Stimulated activated naive CD8-positive, alpha-beta T cell treated with anti-CD3 and anti-CD28 coated beads, Interleukin-15, Interleukin-2, amounts not matched to agents 100 U/mL and 50 U/mL, for 24 hours (primary cell): ENCODE measurements around the gene TBC1D5.
A peak's percentile ranks its signal among the peaks of the same experiment; 100 is the strongest.

Source experiments
- ATAC-seq: fragments of 150-1000 bp; cut with Tn5 transposase; one replicate; pipeline ENCODE4 v1.10.0; 2021
- DNase-seq: peaks from one replicate; pipeline ENCODE4 v3.0.0; 2021

Gene TBC1D5

GRCh38 chr3:17479681-17480405 lies 262.6 kb downstream of the TBC1D5 start:
- ATAC-seq, result no peak
- no peak for DNase-seq

- no peak for DNase-seq
- no peak for ATAC-seq
Observed at GRCh38 chr3:17478673-17479072, 263.8 kb downstream of the TBC1D5 start.

- no peak for DNase-seq
- no peak for ATAC-seq
Observed at GRCh38 chr3:17473761-17474160, 268.7 kb downstream of the TBC1D5 start.

DNA sequence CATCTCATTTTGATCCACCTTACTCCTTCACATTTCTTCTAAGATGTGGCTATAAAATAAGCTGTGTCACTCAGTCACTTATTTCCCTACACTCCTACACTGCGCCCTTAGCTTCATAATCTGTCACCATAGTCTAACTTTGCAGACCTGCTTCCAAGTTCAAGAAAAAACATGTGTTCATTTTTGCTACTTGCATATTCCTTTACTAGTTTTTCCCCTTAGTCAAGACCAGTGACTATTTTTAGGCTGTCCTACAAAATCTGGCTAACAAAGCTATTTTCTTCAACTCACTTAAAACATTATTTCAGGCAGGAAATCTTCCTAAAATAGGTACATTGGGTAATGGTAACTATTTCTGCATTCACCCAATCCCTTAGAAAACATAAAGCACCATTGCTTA lies 272.5 kb downstream of the TBC1D5 start:
- DNase-seq, result no peak
- no peak for ATAC-seq

DNA sequence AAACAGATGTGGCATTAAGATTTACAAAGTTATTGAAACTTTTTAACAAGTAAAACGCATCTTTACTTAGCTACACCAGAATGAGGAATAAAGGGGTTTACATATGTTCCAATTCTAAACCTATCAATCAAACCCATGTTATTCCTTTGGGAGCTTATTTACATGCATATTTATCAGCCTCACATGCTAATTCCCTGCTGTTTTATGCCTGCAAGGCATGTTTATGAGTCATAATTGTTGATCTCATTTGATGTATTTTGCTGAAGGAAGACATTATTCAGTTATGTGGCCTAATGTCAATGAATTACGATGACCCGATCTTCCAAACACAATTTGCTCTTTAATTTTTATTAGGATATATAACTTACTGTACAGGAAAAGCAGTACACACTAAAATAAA lies 272.9 kb downstream of the TBC1D5 start:
- DNase-seq (no peak), ATAC-seq (no peak)

DNA sequence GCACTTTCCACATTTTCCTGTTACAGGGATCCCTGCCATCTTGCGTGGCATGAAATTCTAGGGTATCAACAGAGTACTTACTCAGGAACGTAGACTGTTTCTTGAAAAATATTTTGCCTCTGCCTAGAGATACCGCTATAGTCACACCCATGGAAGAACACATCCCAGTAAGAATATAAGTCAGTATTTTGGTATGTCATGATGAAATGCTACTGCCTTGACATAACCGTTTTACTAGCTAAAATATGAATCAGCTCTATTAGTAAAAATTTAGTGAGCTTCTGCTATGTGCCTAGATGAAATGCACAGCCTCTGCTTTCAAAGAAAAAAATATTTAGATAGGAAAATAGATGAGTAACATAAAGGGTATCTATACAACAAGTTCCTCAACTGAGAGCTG lies 276.4 kb downstream of the TBC1D5 start:
- ATAC-seq (no peak), DNase-seq (no peak)

GRCh38 chr3:17459470-17459993 lies 282.9 kb downstream of the TBC1D5 start:
- DNase-seq (no peak), ATAC-seq (no peak)

GRCh38 chr3:17456650-17457049 lies 285.8 kb downstream of the TBC1D5 start:
- DNase-seq (no peak), ATAC-seq (no peak)

- DNase-seq (no peak), ATAC-seq (no peak)
Observed at GRCh38 chr3:17456046-17456445, 286.4 kb downstream of the TBC1D5 start.

- ATAC-seq (no peak), DNase-seq (no peak)
Observed at GRCh38 chr3:17444865-17445264, 297.6 kb downstream of the TBC1D5 start.

GRCh38 chr3:17443142-17443541 lies 299.3 kb downstream of the TBC1D5 start:
- ATAC-seq, result no peak
- DNase-seq, result no peak

- ATAC-seq, result no peak
- DNase-seq, result no peak
Observed at GRCh38 chr3:17442332-17443049, 299.9 kb downstream of the TBC1D5 start.

GRCh38 chr3:17433876-17434275 lies 308.6 kb downstream of the TBC1D5 start:
- no peak for DNase-seq
- no peak for ATAC-seq

- no peak for DNase-seq
- ATAC-seq, result no peak
Observed at GRCh38 chr3:17432236-17432635, 310.2 kb downstream of the TBC1D5 start.

- no peak for ATAC-seq
- no peak for DNase-seq
Observed at GRCh38 chr3:17431484-17432045, 310.9 kb downstream of the TBC1D5 start.

- ATAC-seq, result no peak
Observed at GRCh38 chr3:17431004-17431403, 311.4 kb downstream of the TBC1D5 start.

DNA sequence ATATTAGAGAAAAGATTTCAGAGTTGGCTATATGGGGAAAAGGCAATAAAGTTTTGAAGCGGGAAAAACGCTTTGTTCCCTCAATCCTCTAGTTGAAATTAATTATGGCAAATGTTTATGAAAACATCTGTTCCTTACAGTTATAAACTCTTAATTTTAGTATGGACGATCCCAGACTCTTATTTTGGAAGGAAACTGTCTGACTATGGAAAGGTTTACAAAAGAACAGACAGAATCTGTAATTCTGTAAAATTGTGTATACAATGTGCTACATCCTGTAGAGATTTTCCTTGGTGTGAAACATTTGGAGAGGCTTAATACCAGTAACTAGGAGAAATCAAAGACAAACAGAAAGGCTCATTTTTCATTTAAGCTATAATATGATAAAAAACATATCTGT lies 311.8 kb downstream of the TBC1D5 start:
- ATAC-seq (no peak), DNase-seq (no peak)

More at GRCh38 chr3:17431004-17431403, 311.4 kb downstream of the TBC1D5 start:
- DNase-seq, result no peak

GRCh38 chr3:17423786-17424536 lies 318.5 kb downstream of the TBC1D5 start:
- ATAC-seq (no peak), DNase-seq (no peak)

DNA sequence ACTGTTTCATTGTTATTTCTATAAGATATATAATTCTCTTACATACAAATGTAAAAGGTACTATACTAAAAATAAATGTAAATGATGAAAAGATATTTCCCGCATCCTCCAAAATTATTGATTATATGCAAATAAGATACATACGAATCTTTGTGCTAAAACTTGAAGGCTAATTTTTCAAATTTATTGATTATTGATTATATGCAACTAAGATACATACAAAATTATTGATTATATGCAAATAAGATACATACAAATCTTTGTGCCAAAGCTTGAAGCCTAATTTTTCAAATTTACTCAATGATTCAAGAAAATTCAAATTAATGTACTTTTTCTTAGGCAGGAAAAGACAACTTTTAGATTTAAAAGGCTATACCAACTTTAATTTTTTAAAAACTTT lies 319.8 kb downstream of the TBC1D5 start:
- DNase-seq (no peak), ATAC-seq (no peak)

- no peak for DNase-seq
- no peak for ATAC-seq
Observed at GRCh38 chr3:17420668-17421067, 321.8 kb downstream of the TBC1D5 start.

DNA sequence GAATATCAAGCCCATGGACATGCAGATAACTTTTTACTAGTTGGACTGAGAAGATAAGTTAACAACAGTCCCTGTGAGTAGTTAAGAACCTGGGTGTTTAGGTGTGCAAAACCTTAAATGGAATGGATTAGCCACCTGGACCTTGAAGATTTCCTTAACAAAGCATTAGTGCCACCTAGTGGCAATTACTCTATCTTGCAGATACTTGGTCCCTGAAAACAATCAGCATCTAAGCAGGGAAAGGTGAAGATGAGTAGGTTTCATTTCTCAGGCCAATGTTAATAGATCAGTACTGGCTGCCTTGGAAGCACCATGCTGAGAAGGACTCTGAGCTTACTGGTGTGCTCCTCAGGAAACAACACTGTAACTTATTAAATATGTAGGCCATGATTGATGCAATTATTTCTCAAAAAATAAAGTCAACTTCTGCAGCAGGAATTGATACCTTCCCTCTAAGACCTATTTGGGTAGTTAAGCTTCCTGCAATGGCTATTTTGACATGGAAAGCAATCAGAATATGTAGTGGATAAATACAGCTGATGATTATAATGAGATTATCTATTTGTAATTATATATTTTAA lies 329.4 kb downstream of the TBC1D5 start:
- peak; percentile 61 for ATAC-seq
- no peak for DNase-seq
